ENCODE data around the gene NHEJ1.
A peak's percentile ranks its signal among the peaks of the same experiment; 100 is the strongest.

Gene NHEJ1

DNA sequence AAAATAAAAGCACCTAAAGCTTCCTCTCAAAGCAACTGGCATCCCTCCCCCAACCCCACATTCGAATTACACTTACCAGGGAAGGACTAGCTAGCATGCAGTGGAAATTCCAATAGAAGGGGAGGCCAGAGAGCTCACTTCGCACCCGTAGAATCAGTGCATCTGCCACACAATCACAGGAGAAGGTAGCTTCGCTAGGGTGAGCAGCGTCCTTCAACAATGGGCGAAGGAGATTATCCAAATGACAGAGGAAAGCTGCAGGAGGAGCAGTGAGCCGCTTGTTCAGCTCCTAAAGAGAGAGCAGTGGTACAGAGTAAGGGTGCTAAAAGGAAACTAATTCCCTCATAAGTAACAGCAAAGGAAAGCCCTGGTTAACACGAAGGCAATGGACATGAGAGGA lies 3.2 kb downstream of the NHEJ1 start:
- Histone ChIP-seq H3K4me2 (ENCODE audit: low read depth, low read length, poor library complexity, severe bottlenecking) (no peak overlapping the region), H3K9me3 (ENCODE audit: insufficient read depth, low read length) (no peaks in the 10 kb centered on the region)

DNA sequence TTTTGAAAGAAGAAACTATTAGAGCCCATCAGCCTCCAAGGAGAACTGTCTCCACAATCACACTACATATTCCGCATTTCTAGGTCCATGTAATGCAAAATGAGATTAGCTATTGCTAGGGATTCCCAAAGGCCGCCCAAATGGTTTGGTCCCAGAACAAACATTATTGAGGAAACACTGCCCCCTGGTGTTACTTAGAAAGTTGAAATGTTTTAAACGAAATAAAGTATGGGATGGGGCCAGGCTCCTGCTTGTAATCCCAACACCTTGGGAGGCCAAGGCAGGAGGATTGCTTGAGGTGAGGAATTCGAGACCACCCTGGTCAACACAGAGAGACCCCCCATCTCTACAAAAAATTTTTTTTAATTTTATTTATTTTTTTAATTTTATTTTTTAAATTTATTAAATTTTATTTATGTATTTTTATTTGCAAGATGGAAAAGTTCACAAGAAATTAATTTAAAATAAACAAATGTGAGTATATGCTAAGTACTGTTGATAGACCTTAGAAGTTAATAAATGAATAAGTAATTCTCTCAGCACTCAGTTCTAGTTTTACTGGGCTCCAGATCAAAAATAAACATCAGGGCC lies 5.5 kb downstream of the NHEJ1 start:
- Histone ChIP-seq H3K27ac (ENCODE audit: low read depth, low read length) (no peak overlapping the region), H3F3A (ENCODE audit: insufficient read depth) (peaks cover 3% of the 10 kb centered on the region; the same call in 1 of the 2 replicates), H3K36me3 (ENCODE audit: low read length) (no peaks in the 10 kb centered on the region), H3K4me2 (ENCODE audit: low read depth, low read length, poor library complexity, severe bottlenecking) (no peak overlapping the region), H3K9ac (ENCODE audit: low read length) (no peak overlapping the region), H3K4me3 (ENCODE audit: insufficient read depth, low read length, poor library complexity, severe bottlenecking) (no peak overlapping the region), H3K27me3 (ENCODE audit: low read length) (no peaks in the 10 kb centered on the region), H4K20me1 (ENCODE audit: low read depth, low read length) (no peaks in the 10 kb centered on the region), H3K9me3 (ENCODE audit: insufficient read depth, low read length) (no peaks in the 10 kb centered on the region), H3K79me2 (ENCODE audit: insufficient read depth, low read length) (no peaks in the 10 kb centered on the region), H3K9me2 (replicated peaks; ENCODE audit: insufficient read depth, low read length) (no peaks in the 10 kb centered on the region), H2AFZ (ENCODE audit: low read depth, low read length, severe bottlenecking) (no peak overlapping the region)
- TF ChIP-seq EZH2phosphoT487 (conservative IDR thresholded peaks at IDR 0.05; ENCODE audit: low read length): no peak
- TF ChIP-seq, protein P1, sequence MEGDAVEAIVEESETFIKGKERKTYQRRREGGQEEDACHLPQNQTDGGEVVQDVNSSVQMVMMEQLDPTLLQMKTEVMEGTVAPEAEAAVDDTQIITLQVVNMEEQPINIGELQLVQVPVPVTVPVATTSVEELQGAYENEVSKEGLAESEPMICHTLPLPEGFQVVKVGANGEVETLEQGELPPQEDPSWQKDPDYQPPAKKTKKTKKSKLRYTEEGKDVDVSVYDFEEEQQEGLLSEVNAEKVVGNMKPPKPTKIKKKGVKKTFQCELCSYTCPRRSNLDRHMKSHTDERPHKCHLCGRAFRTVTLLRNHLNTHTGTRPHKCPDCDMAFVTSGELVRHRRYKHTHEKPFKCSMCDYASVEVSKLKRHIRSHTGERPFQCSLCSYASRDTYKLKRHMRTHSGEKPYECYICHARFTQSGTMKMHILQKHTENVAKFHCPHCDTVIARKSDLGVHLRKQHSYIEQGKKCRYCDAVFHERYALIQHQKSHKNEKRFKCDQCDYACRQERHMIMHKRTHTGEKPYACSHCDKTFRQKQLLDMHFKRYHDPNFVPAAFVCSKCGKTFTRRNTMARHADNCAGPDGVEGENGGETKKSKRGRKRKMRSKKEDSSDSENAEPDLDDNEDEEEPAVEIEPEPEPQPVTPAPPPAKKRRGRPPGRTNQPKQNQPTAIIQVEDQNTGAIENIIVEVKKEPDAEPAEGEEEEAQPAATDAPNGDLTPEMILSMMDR (IDR thresholded peaks at IDR 0.05; ENCODE audit: insufficient read depth, low read length, poor library complexity, severe bottlenecking): peak; percentile 44

More for the DNA sequence above, 3.2 kb downstream of the NHEJ1 start:
- Histone ChIP-seq H3K27me3 (ENCODE audit: low read length) (no peaks in the 10 kb centered on the region), H3K79me2 (ENCODE audit: insufficient read depth, low read length) (no peaks in the 10 kb centered on the region), H3K36me3 (ENCODE audit: low read length) (no peaks in the 10 kb centered on the region), H3K27ac (ENCODE audit: low read depth, low read length) (no peak overlapping the region), H3K4me3 (ENCODE audit: insufficient read depth, low read length, poor library complexity, severe bottlenecking) (no peak overlapping the region), H3K9ac (ENCODE audit: low read length) (no peak overlapping the region), H3F3A (ENCODE audit: insufficient read depth) (peaks cover 3% of the 10 kb centered on the region; the same call in 1 of the 2 replicates), H2AFZ (ENCODE audit: low read depth, low read length, severe bottlenecking) (no peak overlapping the region), H3K9me2 (replicated peaks; ENCODE audit: insufficient read depth, low read length) (no peaks in the 10 kb centered on the region), H4K20me1 (ENCODE audit: low read depth, low read length) (no peaks in the 10 kb centered on the region)
- TF ChIP-seq, protein P1 (IDR thresholded peaks at IDR 0.05; ENCODE audit: insufficient read depth, low read length, poor library complexity, severe bottlenecking): no peak
- no peak for TF ChIP-seq EZH2phosphoT487 (conservative IDR thresholded peaks at IDR 0.05; ENCODE audit: low read length)

DNA sequence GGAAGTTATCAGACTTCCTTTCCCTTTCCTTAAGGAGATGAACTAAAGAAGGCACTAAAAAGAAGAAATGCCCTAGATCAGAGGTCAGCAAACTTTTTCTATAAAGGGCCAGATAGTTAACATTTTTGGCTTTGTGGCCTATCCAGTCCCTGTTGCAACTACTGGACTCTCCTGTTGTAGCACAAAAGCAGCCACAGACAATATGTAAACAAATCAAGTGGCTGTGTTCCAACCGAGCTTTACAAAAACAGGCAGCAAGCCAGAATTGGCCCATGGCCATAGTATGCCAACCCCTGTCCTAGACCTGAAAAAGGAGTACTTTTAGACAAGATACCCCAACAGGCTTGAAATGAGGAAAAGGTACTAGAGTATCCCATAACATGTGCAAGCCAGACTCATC lies 10.9 kb downstream of the NHEJ1 start:
- Histone ChIP-seq H3K79me2 (ENCODE audit: insufficient read depth, low read length) (no peaks in the 10 kb centered on the region), H3K27me3 (ENCODE audit: low read length) (no peaks in the 10 kb centered on the region), H3K9me3 (ENCODE audit: insufficient read depth, low read length) (no peaks in the 10 kb centered on the region), H3K9ac (ENCODE audit: low read length) (no peak overlapping the region), H4K20me1 (ENCODE audit: low read depth, low read length) (no peaks in the 10 kb centered on the region), H3K4me2 (ENCODE audit: low read depth, low read length, poor library complexity, severe bottlenecking) (no peak overlapping the region), H3F3A (ENCODE audit: insufficient read depth) (no peaks in the 10 kb centered on the region), H2AFZ (ENCODE audit: low read depth, low read length, severe bottlenecking) (no peak overlapping the region), H3K4me3 (ENCODE audit: insufficient read depth, low read length, poor library complexity, severe bottlenecking) (no peak overlapping the region), H3K36me3 (ENCODE audit: low read length) (no peaks in the 10 kb centered on the region), H3K9me2 (replicated peaks; ENCODE audit: insufficient read depth, low read length) (no peaks in the 10 kb centered on the region), H3K27ac (ENCODE audit: low read depth, low read length) (no peak overlapping the region)
- TF ChIP-seq, protein P1 (IDR thresholded peaks at IDR 0.05; ENCODE audit: insufficient read depth, low read length, poor library complexity, severe bottlenecking): no peak
- TF ChIP-seq EZH2phosphoT487 (conservative IDR thresholded peaks at IDR 0.05; ENCODE audit: low read length): no peak
